ENCODE results near the gene LAGE3. TPM values are rescaled to one million over a fixed set of nuclear protein-coding genes. Genes with fewer than 3 reads are reported as not detected.

LAGE3 gene
- total and polyA plus RNA-seq, 2 donors (not counting 3 experiments of a cell fraction or from before 2014, with no cell fraction given): 14.3 to 31.9 TPM

DNA sequence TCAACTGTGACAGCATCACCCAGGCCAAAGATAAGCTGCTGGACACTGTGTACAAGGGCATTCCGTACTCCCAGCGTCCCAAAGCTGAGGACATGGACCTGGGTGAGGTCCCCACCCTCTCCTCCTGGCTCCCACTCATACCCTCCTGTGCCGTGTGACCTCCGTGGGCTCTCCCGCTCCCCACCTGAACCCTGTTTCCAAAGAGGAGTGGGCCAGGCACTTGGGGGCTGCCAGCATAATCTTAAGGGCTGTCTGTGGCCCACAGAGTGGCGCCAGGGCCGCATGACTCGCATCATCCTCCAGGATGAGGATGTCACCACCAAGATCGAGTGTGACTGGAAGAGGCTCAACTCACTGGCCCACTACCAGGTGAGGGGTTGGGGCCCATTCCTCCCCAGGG, 10.0 kb downstream of the LAGE3 start:
- POLR2A ChIA-PET: no interaction called here
- FAIRE-seq (no peak), DNase-seq (ENCODE audit: low read depth, low spot score) (no peak)
- H3K9me1 ChIP-seq (replicated peaks; ENCODE audit: control insufficient read depth, extremely low read depth, insufficient read depth, low read length): no peaks in the 10 kb centered on the region
- no peak overlapping the region for H3K4me3 ChIP-seq (replicated peaks in 1 of 3; ENCODE audit: insufficient read depth in 1 of 3, low read depth in 1 of 3, low read length in 3 of 3)
- H2AFZ ChIP-seq (ENCODE audit: low read depth, low read length): no peak overlapping the region
- H3K4me1 ChIP-seq (ENCODE audit: control insufficient read depth, extremely low read depth, insufficient read depth, low read length): no peaks in the 10 kb centered on the region
- H3K9ac ChIP-seq (replicated peaks; ENCODE audit: extremely low read depth, insufficient read depth, low read length): no peak overlapping the region
- H3K36me3 ChIP-seq (ENCODE audit: control insufficient read depth in 2 of 2, extremely low read depth in 1 of 2, insufficient read depth in 2 of 2, low read length in 2 of 2): peaks cover 0 to 46% of the 10 kb centered on the region in 2 experiments
- CTCF ChIA-PET: no interaction called here
- BruUV-seq (replicated peaks): no TSS peak
- dilution Hi-C loops (cut with MboI; ENCODE audit: extremely low pct_ligation_motif_present, low sequenced_read_pairs): no loop called here
- TF ChIP-seq FOS (IDR thresholded peaks at IDR 0.05; ENCODE audit: borderline replicate concordance, insufficient read depth, low read length) (no peak), JUN (IDR thresholded peaks at IDR 0.05; ENCODE audit: borderline replicate concordance, insufficient read depth, insufficient read length, low read depth) (no peak)
- no peaks in the 10 kb centered on the region for H3K9me3 ChIP-seq (replicated peaks; ENCODE audit: control insufficient read depth, insufficient read depth, low read length)
- no peaks in the 10 kb centered on the region for H4K20me1 ChIP-seq (replicated peaks; ENCODE audit: control insufficient read depth, extremely low read depth, insufficient read depth, low read length)
- H3K79me2 ChIP-seq (ENCODE audit: control insufficient read depth, insufficient read depth, low read length): no peaks in the 10 kb centered on the region
- H3K4me2 ChIP-seq (ENCODE audit: insufficient read depth, low read length): no peak overlapping the region
- intact Hi-C loops (cut with micrococcal nuclease): no loop called here
- no peak overlapping the region for H3K27ac ChIP-seq (ENCODE audit: insufficient read depth, low read depth, low read length)
- no peaks in the 10 kb centered on the region for H3K27me3 ChIP-seq (ENCODE audit: control insufficient read depth in 2 of 2, insufficient read depth in 2 of 2, low read length in 2 of 2)

DNA sequence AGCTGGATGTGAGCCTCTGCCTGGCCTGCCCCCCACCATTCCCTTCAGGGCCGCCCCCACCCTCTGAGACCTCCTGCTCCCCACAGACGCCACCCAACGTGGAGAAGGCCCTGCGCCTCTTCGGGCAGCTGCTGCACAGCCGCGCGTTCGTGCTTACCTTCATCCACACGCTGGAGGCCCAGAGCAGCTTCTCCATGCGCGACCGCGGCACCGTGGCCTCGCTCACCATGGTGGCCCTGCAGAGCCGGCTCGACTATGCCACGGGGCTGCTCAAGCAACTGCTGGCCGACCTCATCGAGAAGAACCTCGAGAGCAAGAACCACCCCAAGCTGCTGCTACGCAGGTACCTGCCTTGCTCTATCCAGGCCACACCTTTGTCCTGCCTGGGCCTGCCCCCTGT, 10.9 kb downstream of the LAGE3 start:
- POLR2A ChIA-PET: no interaction called here

More for the DNA sequence above, 10.9 kb downstream of the LAGE3 start:
- H3K27me3 ChIP-seq (ENCODE audit: control insufficient read depth in 2 of 2, insufficient read depth in 2 of 2, low read length in 2 of 2): no peaks in the 10 kb centered on the region
- H3K9me1 ChIP-seq (replicated peaks; ENCODE audit: control insufficient read depth, extremely low read depth, insufficient read depth, low read length): no peaks in the 10 kb centered on the region
- H3K36me3 ChIP-seq (ENCODE audit: control insufficient read depth in 2 of 2, extremely low read depth in 1 of 2, insufficient read depth in 2 of 2, low read length in 2 of 2): peaks cover 0 to 49% of the 10 kb centered on the region in 2 experiments
- H3K79me2 ChIP-seq (ENCODE audit: control insufficient read depth, insufficient read depth, low read length): no peaks in the 10 kb centered on the region
- no peak overlapping the region for H3K4me2 ChIP-seq (ENCODE audit: insufficient read depth, low read length)
- FAIRE-seq: no peak
- H3K27ac ChIP-seq (ENCODE audit: insufficient read depth, low read depth, low read length): no peak overlapping the region
- H3K4me1 ChIP-seq (ENCODE audit: control insufficient read depth, extremely low read depth, insufficient read depth, low read length): no peaks in the 10 kb centered on the region
- CTCF ChIA-PET: no interaction called here
- no peak overlapping the region for H2AFZ ChIP-seq (ENCODE audit: low read depth, low read length)
- TF ChIP-seq, protein P1, sequence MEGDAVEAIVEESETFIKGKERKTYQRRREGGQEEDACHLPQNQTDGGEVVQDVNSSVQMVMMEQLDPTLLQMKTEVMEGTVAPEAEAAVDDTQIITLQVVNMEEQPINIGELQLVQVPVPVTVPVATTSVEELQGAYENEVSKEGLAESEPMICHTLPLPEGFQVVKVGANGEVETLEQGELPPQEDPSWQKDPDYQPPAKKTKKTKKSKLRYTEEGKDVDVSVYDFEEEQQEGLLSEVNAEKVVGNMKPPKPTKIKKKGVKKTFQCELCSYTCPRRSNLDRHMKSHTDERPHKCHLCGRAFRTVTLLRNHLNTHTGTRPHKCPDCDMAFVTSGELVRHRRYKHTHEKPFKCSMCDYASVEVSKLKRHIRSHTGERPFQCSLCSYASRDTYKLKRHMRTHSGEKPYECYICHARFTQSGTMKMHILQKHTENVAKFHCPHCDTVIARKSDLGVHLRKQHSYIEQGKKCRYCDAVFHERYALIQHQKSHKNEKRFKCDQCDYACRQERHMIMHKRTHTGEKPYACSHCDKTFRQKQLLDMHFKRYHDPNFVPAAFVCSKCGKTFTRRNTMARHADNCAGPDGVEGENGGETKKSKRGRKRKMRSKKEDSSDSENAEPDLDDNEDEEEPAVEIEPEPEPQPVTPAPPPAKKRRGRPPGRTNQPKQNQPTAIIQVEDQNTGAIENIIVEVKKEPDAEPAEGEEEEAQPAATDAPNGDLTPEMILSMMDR (IDR thresholded peaks at IDR 0.05; ENCODE audit: extremely low read depth in 1 of 2, insufficient read depth in 1 of 2, low read depth in 1 of 2, low read length in 2 of 2): no peak
- TF ChIP-seq, protein P2, sequence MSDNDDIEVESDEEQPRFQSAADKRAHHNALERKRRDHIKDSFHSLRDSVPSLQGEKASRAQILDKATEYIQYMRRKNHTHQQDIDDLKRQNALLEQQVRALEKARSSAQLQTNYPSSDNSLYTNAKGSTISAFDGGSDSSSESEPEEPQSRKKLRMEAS (IDR thresholded peaks at IDR 0.05; ENCODE audit: insufficient read depth, insufficient read length): no peak
- TF ChIP-seq JUN (IDR thresholded peaks at IDR 0.05; ENCODE audit: borderline replicate concordance, insufficient read depth, insufficient read length, low read depth) (no peak), GATA2 (IDR thresholded peaks at IDR 0.05; ENCODE audit: insufficient read depth, insufficient read length, low read depth, low read length) (no peak), FOS (IDR thresholded peaks at IDR 0.05; ENCODE audit: borderline replicate concordance, insufficient read depth, low read length) (no peak), MYC (IDR thresholded peaks at IDR 0.05; ENCODE audit: low read depth, low read length) (no peak), POLR2A (IDR thresholded peaks at IDR 0.05; ENCODE audit: low read depth, low read length) (no peak), EZH2 (IDR thresholded peaks at IDR 0.05; ENCODE audit: borderline replicate concordance, low read depth, low read length, severe bottlenecking) (no peak), POLR2AphosphoS5 (IDR thresholded peaks at IDR 0.05; ENCODE audit: insufficient read depth, low read depth, low read length) (no peak)
- H3K9ac ChIP-seq (replicated peaks; ENCODE audit: extremely low read depth, insufficient read depth, low read length): no peak overlapping the region
- no peaks in the 10 kb centered on the region for H3K9me3 ChIP-seq (replicated peaks; ENCODE audit: control insufficient read depth, insufficient read depth, low read length)
- dilution Hi-C loops (cut with MboI; ENCODE audit: extremely low pct_ligation_motif_present, low sequenced_read_pairs) (no loop called here), intact Hi-C loops (cut with micrococcal nuclease) (no loop called here)
- no TSS peak for BruUV-seq (replicated peaks)
- no peak for DNase-seq (ENCODE audit: low read depth, low spot score)
- no peaks in the 10 kb centered on the region for H4K20me1 ChIP-seq (replicated peaks; ENCODE audit: control insufficient read depth, extremely low read depth, insufficient read depth, low read length)
- H3K4me3 ChIP-seq (replicated peaks in 1 of 3; ENCODE audit: insufficient read depth in 1 of 3, low read depth in 1 of 3, low read length in 3 of 3): no peak overlapping the region

Data from endothelial cell of umbilical vein (primary cell).